Kidney glomerular epithelial cell (primary cell): Measurements from ENCODE around the gene NAA25.
A peak's percentile ranks its signal among the peaks of the same experiment; 100 is the strongest.
"Not testable (repeated sequence)": the region's sequence is repeated elsewhere in the genome, so short reads cannot be mapped to it uniquely, and the experiment has no call there.

Source experiments
- DNase-seq: peaks from one replicate; lab custom pipeline; 2025; lab: John Stamatoyannopoulos, UW

NAA25 gene

DNA sequence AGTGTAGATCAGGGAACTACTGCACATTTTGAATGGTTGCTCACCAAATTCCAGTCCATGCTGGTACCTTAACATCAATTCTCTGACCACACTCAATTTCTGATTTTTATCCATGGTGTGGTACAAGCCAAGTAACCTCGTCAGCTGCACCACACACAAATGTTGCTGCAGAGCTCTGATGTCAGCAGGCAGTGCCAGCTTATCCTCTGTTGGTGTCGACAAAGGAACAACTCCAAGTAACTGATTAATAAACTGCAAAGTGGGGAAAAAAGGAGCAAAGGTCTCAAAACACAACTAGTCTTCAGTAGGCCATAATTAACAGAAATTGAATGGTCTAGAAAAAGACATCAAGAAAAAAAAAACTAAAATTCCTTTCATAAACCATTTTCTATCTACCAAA, 47.4 kb downstream of the NAA25 start:
- DNase-seq, result no peak

DNA sequence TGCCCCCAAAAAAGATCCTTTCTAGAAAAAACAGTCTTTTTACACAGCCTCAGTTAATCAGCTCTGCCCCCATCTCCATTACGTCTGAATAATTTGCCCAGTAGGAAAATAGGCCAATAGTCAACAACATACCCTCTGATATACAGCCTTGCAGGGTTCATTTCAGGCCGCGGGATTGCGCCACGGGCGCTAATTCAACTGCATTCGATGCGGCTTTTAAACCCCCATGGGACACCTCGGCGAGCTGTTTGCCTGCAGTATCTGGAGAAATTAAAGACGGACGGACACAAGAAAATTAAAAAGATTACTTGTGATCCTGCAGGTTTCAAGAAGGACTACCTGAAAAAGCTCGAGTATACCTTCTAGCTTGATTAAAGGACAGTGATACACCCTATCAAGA, 59.2 kb downstream of the NAA25 start:
- no peak for DNase-seq

DNA sequence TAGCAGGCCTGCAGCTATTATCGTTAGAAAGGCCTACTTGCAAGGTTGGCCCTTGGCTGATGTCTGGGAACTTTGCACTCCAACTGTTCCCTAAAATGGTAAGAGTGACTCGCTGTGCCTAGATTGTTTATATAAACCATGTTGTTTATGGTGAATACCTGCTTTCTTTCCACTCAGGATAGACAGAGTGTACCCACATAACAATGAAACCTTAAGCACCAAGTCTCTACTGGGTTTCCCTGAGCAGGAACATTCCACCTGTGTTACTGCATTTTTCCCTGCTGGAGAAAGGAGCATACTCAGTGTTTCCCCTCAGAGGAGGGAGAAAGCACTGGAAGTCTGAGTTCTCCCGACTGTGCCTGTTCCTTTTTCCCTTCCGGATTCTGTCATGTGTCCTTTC, 62.6 kb downstream of the NAA25 start:
- DNase-seq, result no peak

DNA sequence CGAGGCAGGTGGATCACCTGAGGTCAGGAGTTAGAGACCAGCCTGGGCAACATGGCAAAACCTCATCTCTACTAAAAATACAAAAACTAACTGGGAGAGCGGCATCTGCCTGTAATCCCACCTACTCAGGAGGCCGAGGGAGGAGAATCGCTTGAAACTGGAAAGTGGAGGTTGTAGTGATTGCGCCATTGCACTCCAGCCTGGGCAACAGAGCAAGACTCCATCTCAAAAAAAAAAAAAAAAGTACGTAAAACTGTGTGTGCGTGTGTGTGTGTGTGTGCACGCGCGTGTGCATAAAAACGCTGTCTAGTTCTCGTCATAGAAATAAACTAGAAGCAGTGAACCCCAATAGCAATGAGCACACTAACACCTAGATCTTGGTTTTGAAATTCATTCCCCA, 72.0 kb downstream of the NAA25 start:
- DNase-seq, result not testable (repeated sequence)

DNA sequence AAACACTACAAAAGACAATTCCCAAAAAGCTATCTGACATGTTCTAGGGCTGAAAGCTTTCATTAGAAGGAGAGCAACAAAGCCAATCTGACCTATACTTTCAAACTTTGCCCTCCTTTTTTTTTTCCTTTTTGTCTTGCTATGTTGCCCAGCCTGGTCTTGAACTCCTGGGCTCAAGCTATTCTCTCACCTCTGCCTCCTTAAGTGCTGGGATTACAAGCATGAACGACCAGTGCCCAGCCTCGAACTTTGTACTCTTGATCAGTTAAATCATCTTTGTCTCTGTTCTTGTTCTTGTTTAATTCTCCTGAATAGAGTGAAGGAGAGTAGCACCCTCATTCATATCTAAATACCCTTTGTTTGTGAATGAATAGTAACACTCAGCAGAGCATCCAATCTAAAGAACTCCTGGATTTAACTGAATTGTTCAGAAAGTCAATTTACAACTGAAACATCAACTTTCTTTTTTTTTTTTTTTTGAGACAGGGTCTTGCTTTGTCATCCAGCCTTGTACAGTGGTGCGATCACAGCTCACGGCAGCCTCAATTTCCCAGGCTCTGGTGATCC, 73.3 kb downstream of the NAA25 start:
- no peak for DNase-seq

DNA sequence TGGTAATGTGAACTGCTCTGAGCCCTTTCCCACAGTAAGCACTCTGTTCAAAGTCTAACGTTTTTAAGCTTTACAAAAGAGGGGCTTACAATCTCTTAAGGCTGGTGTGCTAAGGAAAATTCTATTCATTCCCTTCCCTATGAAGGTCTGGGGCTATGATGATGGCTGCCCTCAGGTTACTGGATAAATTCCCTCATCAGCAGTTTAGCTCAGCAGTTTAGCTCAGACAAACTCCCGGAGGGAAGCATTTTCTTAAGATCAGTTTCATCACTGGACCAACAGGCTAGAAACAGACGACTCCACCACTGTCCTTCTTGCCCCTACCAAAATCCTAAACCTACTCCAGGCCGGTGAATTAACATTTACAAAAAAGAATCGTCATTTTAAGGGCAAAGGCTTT, 76.3 kb downstream of the NAA25 start:
- DNase-seq, result no peak

DNA sequence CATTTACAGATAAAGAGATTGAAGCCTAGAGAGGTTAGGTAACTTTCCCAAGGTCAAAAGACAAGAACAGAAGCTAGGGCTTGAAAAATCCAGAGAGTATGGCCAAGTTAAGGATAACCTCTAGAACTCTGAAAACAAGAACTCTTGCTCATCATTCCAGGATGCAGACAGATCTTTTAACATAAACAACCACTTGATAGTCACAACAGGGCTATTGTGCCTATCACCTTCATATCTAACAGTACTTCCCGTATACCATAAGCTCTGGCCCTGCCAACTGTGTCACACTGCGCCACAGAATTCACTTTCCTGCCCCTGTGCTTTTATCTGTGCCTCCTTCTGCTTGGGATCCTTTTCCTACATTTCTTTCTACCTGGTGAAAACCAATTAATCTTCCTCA, 77.1 kb downstream of the NAA25 start:
- no peak for DNase-seq

DNA sequence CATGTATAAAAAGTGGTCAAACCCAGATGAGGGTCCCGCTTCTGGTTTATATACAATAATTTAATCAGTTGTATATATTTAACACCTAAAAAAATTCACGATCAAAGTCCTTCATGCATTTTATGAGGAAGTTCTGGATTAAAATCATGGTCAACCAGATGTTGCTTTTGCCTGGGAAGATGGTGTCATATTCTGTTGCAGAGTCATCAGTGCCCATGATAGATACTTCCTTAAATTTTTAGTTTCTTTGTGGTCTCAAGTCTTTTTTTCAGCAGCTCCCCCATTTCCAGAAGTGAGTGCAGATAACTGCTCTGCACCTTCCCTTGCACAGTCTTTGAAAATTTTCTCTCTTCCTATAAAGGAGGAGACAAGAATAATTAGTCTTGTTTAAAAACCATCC, 79.3 kb downstream of the NAA25 start:
- no peak for DNase-seq

DNA sequence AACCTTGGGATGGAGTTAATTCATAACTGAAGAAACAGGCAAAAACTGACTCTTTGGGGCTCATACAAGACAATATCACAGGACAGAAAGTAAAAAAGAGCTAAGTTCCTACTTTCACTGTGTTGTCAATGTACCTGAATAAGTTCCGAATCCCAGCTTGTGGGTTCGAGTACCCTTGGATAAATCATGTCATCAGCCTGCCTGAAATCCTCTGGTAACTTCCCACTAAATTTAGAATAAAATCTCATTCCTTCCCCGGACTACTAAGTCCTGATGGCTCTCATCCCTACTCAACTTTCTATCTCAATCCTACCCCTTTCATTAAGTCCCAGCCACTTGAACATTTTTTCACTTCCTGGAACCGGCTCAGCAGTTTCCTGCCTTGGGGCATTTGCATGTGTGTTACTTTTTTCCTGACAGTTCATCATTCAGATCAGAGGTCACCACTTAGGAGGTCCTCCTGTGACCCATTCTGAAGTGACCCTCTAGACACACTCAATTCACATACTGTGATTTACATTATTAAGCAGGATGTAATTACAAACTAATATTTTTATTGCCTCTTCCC, 82.7 kb downstream of the NAA25 start:
- no peak for DNase-seq

DNA sequence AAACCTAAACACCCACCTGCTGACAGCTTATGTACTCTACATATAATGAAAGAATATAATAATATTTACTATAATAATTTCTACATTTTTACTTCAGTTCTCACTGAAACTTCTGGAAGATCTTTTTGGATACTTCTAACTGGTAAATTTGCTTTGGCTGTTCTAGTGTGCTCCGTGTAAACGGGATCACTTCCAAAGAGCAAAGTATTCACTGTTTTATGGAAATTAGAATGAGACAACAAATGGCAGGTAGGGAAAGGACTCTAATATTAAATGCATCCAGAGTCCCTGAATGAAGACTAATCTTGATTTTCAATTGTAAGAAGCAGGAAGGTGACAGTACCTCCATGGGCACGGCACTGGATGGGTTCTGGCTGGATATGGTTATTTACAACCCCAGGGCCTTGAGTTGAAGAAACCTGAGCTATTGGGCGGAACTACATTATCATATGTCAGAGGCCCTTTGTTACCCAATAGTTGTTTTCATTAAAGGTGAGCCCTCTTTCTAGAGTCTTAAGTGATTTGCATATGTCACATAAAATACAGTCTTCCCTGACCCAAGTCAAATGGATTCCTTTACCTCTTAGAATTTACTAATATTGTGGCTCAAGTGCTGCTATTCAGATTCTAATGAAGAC, 84.7 kb downstream of the NAA25 start:
- DNase-seq, result no peak

DNA sequence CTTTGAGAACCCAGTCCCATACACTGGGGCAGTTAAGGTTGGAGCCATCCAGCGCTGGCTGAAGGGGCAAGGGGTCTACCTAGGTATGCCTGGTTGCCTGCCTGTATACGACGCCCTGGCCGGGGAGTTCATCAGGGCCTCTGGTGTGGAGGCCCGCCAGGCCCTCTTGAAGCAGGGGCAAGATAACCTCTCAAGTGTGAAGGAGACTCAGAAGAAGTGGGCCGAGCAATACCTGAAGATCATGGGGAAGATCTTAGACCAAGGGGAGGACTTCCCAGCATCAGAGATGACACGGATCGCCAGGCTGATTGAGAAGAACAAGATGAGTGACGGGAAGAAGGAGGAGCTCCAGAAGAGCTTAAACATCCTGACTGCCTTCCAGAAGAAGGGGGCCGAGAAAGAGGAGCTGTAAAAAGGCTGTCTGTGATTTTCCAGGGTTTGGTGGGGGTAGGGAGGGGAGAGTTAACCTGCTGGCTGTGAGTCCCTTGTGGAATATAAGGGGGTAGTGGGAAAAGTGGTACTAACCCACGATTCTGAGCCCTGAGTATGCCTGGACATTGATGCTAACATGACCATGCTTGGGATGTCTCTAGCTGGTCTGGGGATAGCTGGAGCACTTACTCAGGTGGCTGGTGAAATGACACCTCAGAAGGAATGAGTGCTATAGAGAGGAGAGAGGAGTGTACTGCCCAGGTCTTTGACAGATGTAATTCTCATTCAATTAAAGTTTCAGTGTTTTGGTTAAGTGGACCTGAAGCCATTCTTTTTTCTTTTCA, 86.2 kb downstream of the NAA25 start:
- DNase-seq, result no peak

DNA sequence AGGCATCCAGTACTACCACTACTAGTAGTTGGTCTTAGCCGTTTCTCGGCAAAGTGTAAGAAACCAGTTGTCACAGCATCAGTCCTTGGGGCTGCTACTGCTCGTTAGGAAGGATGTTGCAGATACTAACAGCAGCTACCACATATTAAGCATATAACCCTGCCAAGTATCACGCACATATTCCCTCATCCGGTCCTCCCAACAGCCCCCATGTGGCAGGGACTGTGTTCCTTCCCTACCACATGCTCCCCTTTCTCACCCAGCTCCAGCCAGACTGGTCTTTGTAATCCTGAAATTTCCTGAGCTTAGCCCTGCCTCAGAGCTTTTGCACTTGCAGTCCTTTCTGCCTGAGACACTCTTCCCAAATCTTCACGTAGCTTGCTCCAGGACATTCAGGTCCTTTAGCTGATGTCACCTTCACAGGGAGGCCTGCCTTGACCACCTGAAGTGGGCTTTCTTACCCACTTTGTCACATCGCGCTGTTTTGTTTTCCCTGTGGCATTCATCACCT, 87.6 kb downstream of the NAA25 start:
- DNase-seq, result no peak

DNA sequence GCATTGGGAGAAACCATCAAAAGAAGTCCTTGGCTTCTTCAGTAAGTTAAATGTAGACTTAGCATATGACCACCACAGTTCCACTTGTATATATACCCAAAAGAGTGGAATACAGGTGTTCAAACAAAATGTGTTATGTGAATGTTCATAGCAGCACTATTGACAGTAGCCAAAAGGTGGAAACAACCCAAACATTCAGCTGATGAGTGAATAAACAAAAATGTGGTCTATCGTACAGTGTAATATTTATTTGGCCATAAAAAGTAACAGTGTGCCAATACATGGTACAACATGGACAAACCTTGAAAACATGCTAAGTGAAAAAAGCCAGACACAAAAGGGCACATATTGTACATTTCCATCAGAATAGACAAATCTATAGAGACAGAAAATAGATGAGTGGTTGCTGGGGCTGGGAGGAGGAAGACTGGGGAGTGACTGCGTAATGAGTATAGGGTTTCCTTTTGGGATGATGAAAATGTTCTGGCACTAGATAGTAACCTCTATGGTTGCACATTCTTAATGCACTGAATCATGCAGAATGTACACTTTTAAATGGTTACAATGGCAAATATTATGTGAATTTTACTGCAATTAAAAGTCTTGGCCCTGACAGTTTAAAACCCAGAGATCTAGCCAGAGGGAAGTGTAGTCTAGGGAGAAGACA, 89.9 kb downstream of the NAA25 start:
- DNase-seq, result no peak

DNA sequence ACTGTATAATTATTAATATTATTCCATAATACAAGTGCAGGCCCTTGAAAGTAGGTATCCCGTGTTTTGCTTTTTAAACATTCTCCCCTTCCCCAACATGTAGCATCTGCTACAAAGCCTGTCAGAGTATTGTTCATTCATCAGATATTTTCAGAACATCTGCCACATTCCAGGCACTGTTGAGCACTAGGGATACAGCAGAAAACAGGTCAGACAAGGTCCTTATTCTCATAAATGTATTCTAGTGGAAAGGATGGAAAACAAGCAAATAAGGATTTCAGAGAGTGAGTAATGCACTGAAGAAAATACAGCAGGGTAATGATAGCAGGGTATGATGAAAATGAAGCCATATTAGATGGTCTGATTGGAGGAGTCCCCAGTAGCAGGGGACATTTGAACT, 91.5 kb downstream of the NAA25 start:
- DNase-seq, result no peak

DNA sequence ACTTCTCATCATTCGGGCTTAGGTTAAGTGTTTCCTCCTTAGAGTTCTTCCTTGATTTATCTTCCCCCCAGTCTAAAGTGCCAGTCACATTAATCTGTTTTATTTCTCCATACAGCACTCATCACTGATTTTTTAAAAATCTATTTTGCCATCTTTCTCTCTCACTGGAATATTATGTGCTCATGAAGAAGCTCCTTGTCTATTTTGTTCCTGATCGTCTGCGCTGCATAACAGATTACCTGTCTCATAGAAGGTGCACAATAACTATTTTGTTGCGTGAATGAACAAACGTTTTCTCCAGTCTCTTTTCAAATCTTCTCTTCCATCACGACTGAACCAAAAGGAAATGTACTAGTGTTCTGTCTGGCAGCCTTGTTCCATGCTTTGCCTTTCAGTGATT, 92.6 kb downstream of the NAA25 start:
- DNase-seq, result no peak

DNA sequence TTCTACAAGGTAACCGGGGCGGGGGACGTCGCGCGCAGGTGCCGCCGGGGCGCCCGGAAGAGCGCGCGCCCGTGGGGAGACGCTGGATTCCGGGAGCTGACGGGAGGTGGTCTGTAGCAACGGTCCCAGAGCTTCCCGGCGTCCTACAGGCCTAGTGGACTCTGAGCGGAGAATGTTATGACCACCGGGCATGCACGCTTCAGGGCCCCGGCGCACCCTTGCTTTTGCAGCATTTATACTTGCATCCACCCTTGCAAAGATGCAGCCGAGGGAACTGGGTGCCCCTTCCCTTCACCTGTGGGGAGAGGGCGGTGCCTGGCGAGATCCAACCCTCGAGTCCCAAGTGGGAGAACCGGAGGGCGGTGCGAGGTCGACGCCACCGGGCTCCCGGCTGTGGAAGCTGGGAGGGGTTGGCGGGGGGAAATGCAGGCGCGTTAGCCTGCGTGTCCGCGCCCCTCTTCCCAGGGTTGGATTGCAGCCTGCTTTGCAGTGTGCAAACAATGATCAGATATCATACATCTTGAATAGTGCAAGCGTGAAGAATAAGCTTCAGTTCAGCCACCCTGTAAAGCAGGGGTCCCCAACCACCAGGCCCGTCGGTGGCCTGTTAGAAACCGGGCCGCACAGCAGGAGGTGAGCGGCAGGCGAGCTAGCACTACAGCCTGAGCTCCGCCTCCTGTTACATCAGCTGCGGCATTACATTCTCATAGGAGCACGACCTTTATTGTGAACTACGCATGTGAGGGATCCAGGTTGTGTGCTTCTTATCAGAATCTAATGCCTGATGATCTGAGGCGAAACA, 94.8 kb downstream of the NAA25 start:
- DNase-seq, result peak; percentile 60

DNA sequence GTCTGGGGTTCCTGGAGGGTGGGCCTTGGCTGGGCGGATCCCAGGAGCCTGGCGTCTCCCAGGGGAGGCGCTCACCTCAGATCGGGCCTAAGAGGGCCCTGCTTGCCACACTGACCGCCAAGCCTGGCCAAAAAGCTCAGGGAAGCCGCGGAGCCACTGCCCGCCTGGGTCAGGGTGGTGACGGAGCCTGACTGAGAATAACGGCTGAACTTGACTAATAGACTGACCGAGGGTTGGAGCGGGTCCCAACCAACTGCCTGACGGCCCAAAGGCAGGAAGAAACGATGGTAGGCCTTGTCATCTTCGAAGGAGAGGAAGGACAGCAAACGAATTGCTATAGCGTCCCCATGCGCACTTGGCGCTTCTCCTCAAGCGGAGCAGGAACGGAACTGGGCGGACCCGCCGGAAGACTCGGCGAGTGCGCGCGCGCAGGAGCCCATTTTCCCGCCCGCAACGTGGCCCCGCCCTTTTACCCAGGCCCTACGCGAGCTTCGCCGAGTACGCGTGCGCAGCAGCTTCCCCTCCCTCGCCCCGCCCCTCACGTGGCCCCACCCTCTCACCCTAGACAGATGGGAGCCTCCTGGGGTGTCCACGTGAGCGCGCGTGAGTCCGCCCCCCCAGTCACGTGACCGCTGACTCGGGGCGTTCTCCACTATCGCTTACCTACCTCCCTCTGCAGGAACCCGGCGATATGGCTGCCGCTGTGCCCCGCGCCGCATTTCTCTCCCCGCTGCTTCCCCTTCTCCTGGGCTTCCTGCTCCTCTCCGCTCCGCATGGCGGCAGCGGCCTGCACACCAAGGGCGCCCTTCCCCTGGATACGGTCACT, 95.6 kb downstream of the NAA25 start, which contains the start of the genes ERP29 and TMEM116:
ERP29 (plus strand) TSS at position 652 of the 826 bp plus-strand sequence; CDS start at position 692, 40 bp downstream.
TMEM116 (minus strand) TSS at position 391 of the 826 bp plus-strand sequence. CDS start 7,895 bp downstream, outside the sequence.
- DNase-seq, result peak; percentile 89

DNA sequence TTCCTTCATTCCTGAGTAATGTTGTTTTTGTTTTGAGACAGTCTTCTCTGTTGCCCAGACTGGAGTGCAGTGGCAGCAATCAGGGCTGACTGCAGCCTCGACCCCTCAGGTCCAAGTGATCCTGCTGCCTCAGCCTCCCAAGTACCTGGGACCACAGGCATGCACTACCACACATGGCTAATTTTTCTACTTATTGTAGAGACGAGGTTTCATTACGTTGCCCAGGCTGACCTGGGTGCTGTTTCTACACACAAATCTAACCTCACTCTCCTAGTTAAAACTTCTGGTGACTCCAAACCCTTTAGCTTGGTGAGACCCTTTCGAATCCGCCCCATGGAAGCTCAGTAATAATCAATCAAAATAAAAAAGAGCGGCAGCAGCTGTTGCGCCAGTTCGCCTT, 96.9 kb downstream of the NAA25 start:
- no peak for DNase-seq

DNA sequence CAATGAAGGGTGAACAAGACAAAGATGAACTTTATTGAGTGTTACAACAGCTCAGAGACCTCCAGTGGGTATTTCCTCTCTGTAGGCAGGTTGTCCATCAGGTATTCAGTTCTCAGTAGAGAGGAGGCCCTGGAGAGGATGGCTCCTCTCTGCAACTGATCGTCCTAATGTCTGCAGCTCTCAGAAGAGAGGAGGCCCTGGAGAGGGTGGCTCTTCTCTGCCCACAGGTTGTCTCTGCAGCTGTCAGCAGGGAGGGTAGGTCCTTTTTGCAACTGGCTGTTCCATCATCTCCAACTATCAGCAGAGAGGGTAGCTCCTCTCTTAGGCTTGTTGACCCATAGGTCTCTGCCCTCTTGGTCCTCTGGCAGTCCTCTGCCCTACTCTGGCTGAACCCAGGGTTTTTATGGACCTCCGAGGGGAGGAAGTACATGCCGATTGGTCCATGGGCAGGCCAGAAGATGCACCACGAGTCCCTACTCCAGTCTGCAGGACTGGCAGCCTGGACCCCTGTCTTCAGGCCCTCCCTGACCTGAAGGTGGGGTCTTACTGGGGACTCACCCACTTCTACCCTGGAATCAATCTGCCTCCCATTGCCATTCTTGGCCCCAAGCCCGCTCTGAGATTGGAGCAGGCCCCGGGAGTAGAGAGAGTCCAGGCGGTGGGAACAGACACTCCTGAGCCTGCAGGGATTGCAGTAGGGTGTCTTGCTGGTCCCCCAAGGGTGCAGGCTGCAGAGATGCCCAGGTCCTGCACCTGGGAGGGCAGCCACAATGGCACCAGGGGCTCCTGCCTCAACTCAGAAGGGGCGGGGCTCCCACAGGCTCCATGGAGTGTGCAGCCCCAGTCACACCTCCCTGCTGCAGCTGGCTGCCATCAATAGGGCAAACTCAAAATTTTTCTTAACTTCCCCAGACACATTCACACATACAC, 97.9 kb downstream of the NAA25 start:
- no peak for DNase-seq
